ENCODE data around the gene HPSE2. TPM values are rescaled to one million over a fixed set of nuclear protein-coding genes. Genes with fewer than 3 reads are reported as not detected.

Gene HPSE2
- total and polyA plus RNA-seq, 2 donors (not counting 1 experiment from before 2014, with no cell fraction given) = not detected

- no peaks in the 10 kb centered on the region for H3K4me1 ChIP-seq (ENCODE audit: control insufficient read depth in 2 of 2, insufficient read depth in 2 of 2, low read length in 2 of 2)
- ChIA-PET CTCF (interaction anchor here (1.7 kb wide), 1 partner anchor 17 kb away, joined by 4 read pairs; no protein-coding TSS in a partner anchor), POLR2A (no interaction called here)
- no peak overlapping the region for H3K27ac ChIP-seq (ENCODE audit: low read length in 2 of 2)
- H3K9me3 Mint-ChIP-seq (ENCODE audit: insufficient read depth) = no peaks in the 10 kb centered on the region
- TF ChIP-seq CTCF (IDR thresholded peaks at IDR 0.05) (no peak), EZH2 (IDR thresholded peaks at IDR 0.05; ENCODE audit: borderline replicate concordance, insufficient read depth, low read depth, low read length, poor library complexity, severe bottlenecking) (no peak)
- H3K79me2 ChIP-seq (ENCODE audit: control insufficient read depth, insufficient read depth, low read length) = no peaks in the 10 kb centered on the region
- H3K27me3 Mint-ChIP-seq = peaks cover 20% of the 10 kb centered on the region
- intact Hi-C loops (cut with micrococcal nuclease) = no loop called here
- H3K36me3 ChIP-seq (replicated peaks in 1 of 2; ENCODE audit: control extremely low read depth in 1 of 2, control insufficient read depth in 1 of 2, extremely low read depth in 1 of 2, insufficient read depth in 2 of 2, low read length in 1 of 2) = no peaks in the 10 kb centered on the region
- H3K9ac ChIP-seq (ENCODE audit: low read length) = no peak overlapping the region
- H4K20me1 ChIP-seq (ENCODE audit: control insufficient read depth, insufficient read depth, low read length, poor library complexity, severe bottlenecking) = no peaks in the 10 kb centered on the region
- H3K27me3 ChIP-seq (replicated peaks in 1 of 4; ENCODE audit: control extremely low read depth in 1 of 4, control insufficient read depth in 3 of 4, insufficient read depth in 4 of 4, low read length in 3 of 4) = peaks cover 0 to 3% (median 0%) of the 10 kb centered on the region in 4 experiments
- H3K4me3 ChIP-seq (ENCODE audit: control extremely low read depth in 1 of 5, extremely low read depth in 1 of 5, insufficient read depth in 1 of 5, low read depth in 2 of 5, low read length in 4 of 5) = no peak overlapping the region
- no peak overlapping the region for H2AFZ ChIP-seq (ENCODE audit: insufficient read depth, low read depth, low read length, poor library complexity, severe bottlenecking)
- DNase-seq = no peak
- no peak overlapping the region for H3K27ac Mint-ChIP-seq
- no CpG with 5 or more reads among the region's 1 CpG for WGBS (ENCODE audit: insufficient coverage)
- H3K9me3 ChIP-seq (ENCODE audit: control extremely low read depth in 1 of 3, control insufficient read depth in 2 of 3, insufficient read depth in 1 of 3, low read length in 2 of 3) = no peaks in the 10 kb centered on the region
- ATAC-seq (ENCODE audit: low read depth) = no peak
- no peak overlapping the region for H3K4me2 ChIP-seq (replicated peaks; ENCODE audit: low read depth, low read length, poor library complexity, severe bottlenecking)
- H3K4me1 Mint-ChIP-seq = no peaks in the 10 kb centered on the region
- H3K4me3 Mint-ChIP-seq = no peak overlapping the region
Observed at GRCh38 chr10:98852686-98853085, 383.0 kb downstream of the HPSE2 start.

GRCh38 chr10:98848361-98848760, 387.3 kb downstream of the HPSE2 start:
- Mint-ChIP-seq H3K4me3 (no peak overlapping the region), H3K27ac (no peak overlapping the region), H3K27me3 (peaks cover 19% of the 10 kb centered on the region), H3K9me3 (ENCODE audit: insufficient read depth) (no peaks in the 10 kb centered on the region), H3K4me1 (no peaks in the 10 kb centered on the region)
- H3K4me1 ChIP-seq (ENCODE audit: control insufficient read depth in 2 of 2, insufficient read depth in 2 of 2, low read length in 2 of 2) = no peaks in the 10 kb centered on the region
- H3K9me3 ChIP-seq (ENCODE audit: control extremely low read depth in 1 of 3, control insufficient read depth in 2 of 3, insufficient read depth in 1 of 3, low read length in 2 of 3) = no peaks in the 10 kb centered on the region
- POLR2A ChIA-PET = no interaction called here
- no peaks in the 10 kb centered on the region for H4K20me1 ChIP-seq (ENCODE audit: control insufficient read depth, insufficient read depth, low read length, poor library complexity, severe bottlenecking)
- no peaks in the 10 kb centered on the region for H3K79me2 ChIP-seq (ENCODE audit: control insufficient read depth, insufficient read depth, low read length)
- no peak overlapping the region for H3K27ac ChIP-seq (ENCODE audit: low read length in 2 of 2)
- H3K9ac ChIP-seq (ENCODE audit: low read length) = no peak overlapping the region
- H3K4me2 ChIP-seq (replicated peaks; ENCODE audit: low read depth, low read length, poor library complexity, severe bottlenecking) = no peak overlapping the region
- no peak for TF ChIP-seq CTCF (IDR thresholded peaks at IDR 0.05)
- no peak for TF ChIP-seq EZH2 (IDR thresholded peaks at IDR 0.05; ENCODE audit: borderline replicate concordance, insufficient read depth, low read depth, low read length, poor library complexity, severe bottlenecking)
- ATAC-seq (ENCODE audit: low read depth) (no peak), DNase-seq (no peak)
- H3K27me3 ChIP-seq (replicated peaks in 1 of 4; ENCODE audit: control extremely low read depth in 1 of 4, control insufficient read depth in 3 of 4, insufficient read depth in 4 of 4, low read length in 3 of 4) = no peaks in the 10 kb centered on the region
- CTCF ChIA-PET = no interaction called here
- H3K4me3 ChIP-seq (ENCODE audit: control extremely low read depth in 1 of 5, extremely low read depth in 1 of 5, insufficient read depth in 1 of 5, low read depth in 2 of 5, low read length in 4 of 5) = no peak overlapping the region
- no peaks in the 10 kb centered on the region for H3K36me3 ChIP-seq (replicated peaks in 1 of 2; ENCODE audit: control extremely low read depth in 1 of 2, control insufficient read depth in 1 of 2, extremely low read depth in 1 of 2, insufficient read depth in 2 of 2, low read length in 1 of 2)
- no peak overlapping the region for H2AFZ ChIP-seq (ENCODE audit: insufficient read depth, low read depth, low read length, poor library complexity, severe bottlenecking)
- intact Hi-C loops (cut with micrococcal nuclease) = no loop called here
- 100% methylated on average over 1 of the region's 2 CpGs for WGBS (ENCODE audit: insufficient coverage)
